Stimulated activated CD8-positive, alpha-beta memory T cell treated with anti-CD3 and anti-CD28 coated beads, Interleukin-7, amount 100 ng/mL, for 24 hours (primary cell): ENCODE data around the gene NPIPB2.

Experiments
- DNase-seq: peaks from one replicate; pipeline ENCODE4 v3.0.0-alpha.2; 2020; ENCODE audit warnings: low read depth

Gene NPIPB2

DNA sequence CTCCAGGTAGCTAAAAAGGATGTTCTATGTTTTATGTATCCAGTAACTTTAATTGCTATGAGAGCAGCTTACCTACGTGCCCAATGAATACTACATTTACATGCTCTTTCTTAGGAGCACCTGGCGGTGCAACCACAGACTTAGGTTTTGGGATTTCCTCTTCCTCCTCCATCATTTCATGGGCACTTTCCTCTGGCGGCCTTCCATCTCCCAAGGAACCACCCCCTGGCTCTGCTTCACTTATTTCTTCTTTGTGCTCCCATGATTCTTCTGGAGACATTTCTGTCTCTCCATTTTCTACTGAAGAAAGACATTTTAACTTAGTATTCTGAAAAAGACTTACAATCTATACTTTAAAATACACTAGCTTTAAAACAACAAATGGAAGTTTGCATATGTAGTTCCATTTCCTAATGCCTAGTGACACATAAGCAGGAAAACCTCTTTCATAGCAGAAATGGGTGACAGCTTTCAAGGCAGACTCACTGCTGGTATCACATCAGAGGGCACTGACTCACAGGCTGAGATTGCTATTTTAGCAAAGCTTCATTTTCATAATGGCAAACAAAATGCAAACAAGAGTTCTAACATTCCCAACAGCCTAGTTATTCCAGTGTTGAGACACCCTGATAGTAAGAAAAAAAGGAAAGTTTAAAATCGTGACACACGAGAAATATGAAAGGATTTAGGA, 45.2 kb downstream of the NPIPB2 start:
- DNase-seq: no peak

DNA sequence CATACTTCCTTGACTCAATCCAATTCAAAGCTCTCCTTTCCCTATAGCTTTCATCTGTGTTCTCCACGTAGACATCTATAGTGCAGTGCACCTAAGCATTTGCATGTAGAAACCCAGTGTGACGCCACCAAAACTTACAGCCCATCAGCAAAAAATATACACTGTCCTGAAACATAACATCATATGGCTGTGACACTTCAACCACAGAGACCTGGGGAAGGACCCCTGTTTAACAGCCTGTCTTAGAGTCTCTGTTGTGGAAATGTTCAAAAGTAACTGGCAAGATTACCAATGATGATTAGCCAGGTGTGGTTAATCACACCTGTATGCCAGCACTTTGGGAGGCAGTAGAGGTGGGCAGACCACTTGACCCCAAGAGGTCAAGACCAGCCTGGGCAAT, 48.3 kb downstream of the NPIPB2 start:
- DNase-seq: no peak

DNA sequence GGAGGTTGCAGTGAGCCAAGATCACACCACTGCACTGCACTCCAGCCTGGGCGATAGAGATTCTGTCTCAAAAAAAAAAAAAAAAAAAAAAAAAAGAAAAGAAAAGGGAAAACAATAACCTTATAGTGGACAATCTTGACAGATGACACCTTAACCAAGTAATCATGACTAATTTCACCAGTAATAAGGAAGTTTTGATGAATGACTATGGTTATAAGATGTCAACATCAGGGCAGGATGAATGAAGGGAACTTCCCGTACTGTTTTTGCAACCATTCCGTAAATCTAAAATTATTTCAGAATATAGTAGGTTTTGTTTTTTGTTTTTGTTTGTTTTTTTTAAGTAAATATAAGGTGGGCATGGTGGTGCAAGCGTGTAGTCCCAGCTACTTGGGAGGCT, 49.1 kb downstream of the NPIPB2 start:
- no peak for DNase-seq

DNA sequence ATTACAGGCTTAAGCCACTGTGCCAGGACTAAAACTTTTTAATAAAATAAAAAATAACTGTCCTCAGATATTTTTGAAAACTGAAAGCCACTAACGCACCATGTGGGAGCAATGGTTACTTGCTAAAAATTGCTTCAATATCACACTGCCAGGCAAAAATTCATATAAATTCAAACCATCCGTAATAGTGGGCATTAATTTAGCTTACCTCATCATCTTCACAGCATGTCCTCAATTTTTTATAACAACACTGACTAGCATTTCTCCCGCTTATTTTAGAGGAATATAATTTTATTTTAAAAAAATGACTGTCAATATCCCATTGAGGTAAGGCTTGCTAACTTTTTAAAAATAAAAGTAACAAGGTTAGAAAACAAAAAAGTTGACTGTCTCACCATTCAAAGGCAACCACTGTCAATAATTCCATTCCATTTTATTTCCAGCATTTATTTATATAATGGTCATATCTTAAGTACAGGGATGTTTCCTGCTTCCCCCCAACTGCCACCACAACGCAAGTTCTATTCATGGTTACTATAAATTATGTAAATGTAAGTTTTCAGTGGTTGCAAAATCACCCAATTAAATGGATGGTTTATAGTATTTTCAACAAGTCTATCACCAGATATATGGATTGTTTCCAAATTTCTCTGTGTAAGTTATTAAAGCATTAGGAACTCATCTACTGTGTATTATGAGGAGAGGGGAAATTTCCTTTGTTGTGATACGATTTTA, 51.4 kb downstream of the NPIPB2 start:
- no peak for DNase-seq

DNA sequence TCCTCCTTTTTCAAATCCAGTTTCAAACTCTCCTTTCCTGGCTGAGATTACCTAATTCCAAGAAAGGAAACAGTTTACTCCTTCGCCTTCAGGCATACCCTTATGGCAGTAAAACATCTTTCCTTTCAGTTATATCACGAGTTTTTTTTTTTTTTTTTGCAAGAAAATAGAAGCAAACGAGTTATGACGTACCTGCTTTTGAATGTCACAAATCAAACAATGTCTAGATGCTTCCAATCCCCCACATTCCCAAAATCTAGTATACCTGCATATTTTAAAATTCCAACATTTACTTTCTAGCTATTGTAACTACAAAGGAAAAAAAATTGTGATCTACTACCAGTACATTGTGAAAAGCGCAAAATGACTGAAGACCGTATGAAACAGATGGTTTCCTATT, 55.0 kb downstream of the NPIPB2 start:
- no peak for DNase-seq

DNA sequence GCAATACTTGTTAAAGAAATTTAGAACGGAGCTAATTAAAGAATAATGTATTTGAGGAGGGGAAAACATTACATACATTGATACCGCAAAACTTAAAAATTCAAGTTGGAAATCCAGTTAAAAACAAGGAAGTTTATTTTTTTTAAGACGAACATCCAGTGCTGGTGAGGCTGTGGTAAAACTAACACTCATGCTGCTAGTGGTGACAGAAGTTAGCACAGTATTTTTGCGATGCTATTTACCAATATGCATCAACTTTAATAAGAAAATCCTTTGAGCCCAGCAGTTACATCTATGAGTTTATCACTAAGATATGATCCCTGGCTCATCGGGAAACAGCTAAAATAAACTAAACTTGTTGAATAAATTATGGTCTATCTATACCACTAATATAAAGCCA, 57.8 kb downstream of the NPIPB2 start:
- DNase-seq: no peak

DNA sequence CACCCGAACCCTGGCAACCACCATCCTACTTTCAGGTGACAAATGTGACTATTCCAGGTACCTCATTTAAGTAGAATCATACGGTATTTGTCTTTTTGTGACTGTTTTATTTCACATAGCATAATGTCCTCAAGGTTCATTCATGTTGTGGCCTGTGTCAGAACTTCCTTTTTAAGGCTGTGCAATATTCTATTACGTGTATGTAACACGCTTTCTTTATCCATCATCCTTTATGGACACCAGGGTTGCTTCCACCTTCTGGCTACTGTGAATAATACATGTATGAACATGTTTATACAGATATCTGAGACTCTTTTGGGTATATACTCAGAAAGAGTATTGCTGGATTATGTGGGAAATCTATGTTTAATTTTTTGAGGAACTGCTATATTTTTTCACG, 61.8 kb downstream of the NPIPB2 start:
- DNase-seq: no peak

DNA sequence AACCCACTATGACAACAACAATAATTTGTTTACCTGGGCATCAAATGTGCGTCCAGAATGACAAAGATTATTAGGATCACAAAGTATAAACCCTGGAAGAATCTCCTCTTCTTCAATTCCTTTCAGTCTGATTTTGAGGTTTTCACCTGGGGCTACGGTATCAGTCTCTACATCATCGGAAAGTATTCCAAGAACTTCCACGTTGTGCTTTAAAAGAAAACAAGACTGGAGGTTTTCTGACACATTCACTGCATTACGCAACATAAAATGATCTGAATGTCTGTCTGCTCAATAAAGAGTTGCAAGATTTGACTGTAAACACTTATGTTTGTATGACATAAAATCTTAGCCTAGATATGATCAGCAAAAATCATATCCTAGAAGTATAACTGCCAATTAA, 64.5 kb downstream of the NPIPB2 start:
- DNase-seq: no peak
